Brain microvascular endothelial cell (primary cell): ENCODE measurements around the gene ANKH.

Experiments
- DNase-seq: peaks from one replicate; pipeline ENCODE4 v3.0.0-alpha.2; 2020
- H3K27ac ChIP-seq: fragments of 250-450 bp; sonication (Bioruptor Pico); 2 replicates; pipeline ENCODE4 v1.5.1; 2020; ENCODE audit warnings: mild to moderate bottlenecking, moderate library complexity
- H3K27me3 ChIP-seq: fragments of 250-450 bp; sonication (Bioruptor Pico); replicated peaks from 2 replicates; pipeline ENCODE4 v1.5.1; 2020; ENCODE audit warnings: mild to moderate bottlenecking
- H3K36me3 ChIP-seq: fragments of 250-450 bp; sonication (Bioruptor Pico); replicated peaks from 2 replicates; pipeline ENCODE4 v1.5.1; 2020; ENCODE audit warnings: mild to moderate bottlenecking
- H3K4me3 ChIP-seq: 2 replicates; pipeline ENCODE4 v1.5.1; 2011; ENCODE audit warnings: low read depth, mild to moderate bottlenecking, control low read depth, low read length, moderate library complexity
- CTCF ChIP-seq: IDR thresholded peaks from 2 replicates; pipeline ENCODE4 v1.5.1; 2011; ENCODE audit warnings: low read depth, mild to moderate bottlenecking, moderate library complexity, low read length, control low read depth, inconsistent platforms; ENCODE audit errors: missing control alignments
- in situ Hi-C: cut with HindIII; loops from 2 replicates; pipeline ENCODE4 v1.10.0; 2017; ENCODE audit warnings: low sequenced_read_pairs, low pct_ligation_motif_present

The ANKH gene

GRCh38 chr5:14914193-14914592, 42.6 kb upstream of the ANKH start:
- in situ Hi-C loops: no loop called here
- DNase-seq: no peak
- H3K4me3 ChIP-seq: no peak overlapping the region
- H3K27ac ChIP-seq: peak overlapping the region; percentile 97
- no peaks in the 10 kb centered on the region for H3K36me3 ChIP-seq
- no peak for TF ChIP-seq CTCF
- no peaks in the 10 kb centered on the region for H3K27me3 ChIP-seq

GRCh38 chr5:14913096-14913495, 41.5 kb upstream of the ANKH start:
- Histone ChIP-seq H3K27ac (no peak overlapping the region), H3K4me3 (no peak overlapping the region), H3K36me3 (no peaks in the 10 kb centered on the region), H3K27me3 (no peaks in the 10 kb centered on the region)
- no peak for TF ChIP-seq CTCF
- in situ Hi-C loops: no loop called here
- no peak for DNase-seq

- no peaks in the 10 kb centered on the region for H3K36me3 ChIP-seq
- H3K27ac ChIP-seq: no peak overlapping the region
- in situ Hi-C loops: no loop called here
These were observed 40.6 kb upstream of the ANKH start for GRCh38 chr5:14912206-14912605.

GRCh38 chr5:14909369-14909768, 37.8 kb upstream of the ANKH start:
- in situ Hi-C loops: no loop called here
- H3K36me3 ChIP-seq: no peaks in the 10 kb centered on the region
- H3K27ac ChIP-seq: no peak overlapping the region
- TF ChIP-seq CTCF: no peak
- no peaks in the 10 kb centered on the region for H3K27me3 ChIP-seq
- DNase-seq: no peak
- no peak overlapping the region for H3K4me3 ChIP-seq

More at GRCh38 chr5:14912206-14912605, 40.6 kb upstream of the ANKH start:
- Histone ChIP-seq H3K27me3 (no peaks in the 10 kb centered on the region), H3K4me3 (no peak overlapping the region)
- no peak for DNase-seq
- no peak for TF ChIP-seq CTCF

GRCh38 chr5:14908172-14908571, 36.6 kb upstream of the ANKH start:
- TF ChIP-seq CTCF: no peak
- in situ Hi-C loops: no loop called here
- no peaks in the 10 kb centered on the region for H3K27me3 ChIP-seq
- H3K4me3 ChIP-seq: no peak overlapping the region
- DNase-seq: no peak
- no peak overlapping the region for H3K27ac ChIP-seq
- H3K36me3 ChIP-seq: no peaks in the 10 kb centered on the region

- TF ChIP-seq CTCF: no peak
- Histone ChIP-seq H3K27ac (no peak overlapping the region), H3K36me3 (no peaks in the 10 kb centered on the region), H3K27me3 (no peaks in the 10 kb centered on the region), H3K4me3 (no peak overlapping the region)
- in situ Hi-C loops: no loop called here
- DNase-seq: no peak
These were observed 35.0 kb upstream of the ANKH start for GRCh38 chr5:14906628-14907027.
